ENCODE results near the gene ACSL5. TPM values are rescaled to one million over a fixed set of nuclear protein-coding genes. Genes with fewer than 3 reads are reported as not detected.

ACSL5 gene
- total and polyA plus RNA-seq, 2 of the 8 experiments (the other 6 are each of a cell fraction or from before 2014, with no cell fraction given), result not detected

- TF ChIP-seq, protein P1, sequence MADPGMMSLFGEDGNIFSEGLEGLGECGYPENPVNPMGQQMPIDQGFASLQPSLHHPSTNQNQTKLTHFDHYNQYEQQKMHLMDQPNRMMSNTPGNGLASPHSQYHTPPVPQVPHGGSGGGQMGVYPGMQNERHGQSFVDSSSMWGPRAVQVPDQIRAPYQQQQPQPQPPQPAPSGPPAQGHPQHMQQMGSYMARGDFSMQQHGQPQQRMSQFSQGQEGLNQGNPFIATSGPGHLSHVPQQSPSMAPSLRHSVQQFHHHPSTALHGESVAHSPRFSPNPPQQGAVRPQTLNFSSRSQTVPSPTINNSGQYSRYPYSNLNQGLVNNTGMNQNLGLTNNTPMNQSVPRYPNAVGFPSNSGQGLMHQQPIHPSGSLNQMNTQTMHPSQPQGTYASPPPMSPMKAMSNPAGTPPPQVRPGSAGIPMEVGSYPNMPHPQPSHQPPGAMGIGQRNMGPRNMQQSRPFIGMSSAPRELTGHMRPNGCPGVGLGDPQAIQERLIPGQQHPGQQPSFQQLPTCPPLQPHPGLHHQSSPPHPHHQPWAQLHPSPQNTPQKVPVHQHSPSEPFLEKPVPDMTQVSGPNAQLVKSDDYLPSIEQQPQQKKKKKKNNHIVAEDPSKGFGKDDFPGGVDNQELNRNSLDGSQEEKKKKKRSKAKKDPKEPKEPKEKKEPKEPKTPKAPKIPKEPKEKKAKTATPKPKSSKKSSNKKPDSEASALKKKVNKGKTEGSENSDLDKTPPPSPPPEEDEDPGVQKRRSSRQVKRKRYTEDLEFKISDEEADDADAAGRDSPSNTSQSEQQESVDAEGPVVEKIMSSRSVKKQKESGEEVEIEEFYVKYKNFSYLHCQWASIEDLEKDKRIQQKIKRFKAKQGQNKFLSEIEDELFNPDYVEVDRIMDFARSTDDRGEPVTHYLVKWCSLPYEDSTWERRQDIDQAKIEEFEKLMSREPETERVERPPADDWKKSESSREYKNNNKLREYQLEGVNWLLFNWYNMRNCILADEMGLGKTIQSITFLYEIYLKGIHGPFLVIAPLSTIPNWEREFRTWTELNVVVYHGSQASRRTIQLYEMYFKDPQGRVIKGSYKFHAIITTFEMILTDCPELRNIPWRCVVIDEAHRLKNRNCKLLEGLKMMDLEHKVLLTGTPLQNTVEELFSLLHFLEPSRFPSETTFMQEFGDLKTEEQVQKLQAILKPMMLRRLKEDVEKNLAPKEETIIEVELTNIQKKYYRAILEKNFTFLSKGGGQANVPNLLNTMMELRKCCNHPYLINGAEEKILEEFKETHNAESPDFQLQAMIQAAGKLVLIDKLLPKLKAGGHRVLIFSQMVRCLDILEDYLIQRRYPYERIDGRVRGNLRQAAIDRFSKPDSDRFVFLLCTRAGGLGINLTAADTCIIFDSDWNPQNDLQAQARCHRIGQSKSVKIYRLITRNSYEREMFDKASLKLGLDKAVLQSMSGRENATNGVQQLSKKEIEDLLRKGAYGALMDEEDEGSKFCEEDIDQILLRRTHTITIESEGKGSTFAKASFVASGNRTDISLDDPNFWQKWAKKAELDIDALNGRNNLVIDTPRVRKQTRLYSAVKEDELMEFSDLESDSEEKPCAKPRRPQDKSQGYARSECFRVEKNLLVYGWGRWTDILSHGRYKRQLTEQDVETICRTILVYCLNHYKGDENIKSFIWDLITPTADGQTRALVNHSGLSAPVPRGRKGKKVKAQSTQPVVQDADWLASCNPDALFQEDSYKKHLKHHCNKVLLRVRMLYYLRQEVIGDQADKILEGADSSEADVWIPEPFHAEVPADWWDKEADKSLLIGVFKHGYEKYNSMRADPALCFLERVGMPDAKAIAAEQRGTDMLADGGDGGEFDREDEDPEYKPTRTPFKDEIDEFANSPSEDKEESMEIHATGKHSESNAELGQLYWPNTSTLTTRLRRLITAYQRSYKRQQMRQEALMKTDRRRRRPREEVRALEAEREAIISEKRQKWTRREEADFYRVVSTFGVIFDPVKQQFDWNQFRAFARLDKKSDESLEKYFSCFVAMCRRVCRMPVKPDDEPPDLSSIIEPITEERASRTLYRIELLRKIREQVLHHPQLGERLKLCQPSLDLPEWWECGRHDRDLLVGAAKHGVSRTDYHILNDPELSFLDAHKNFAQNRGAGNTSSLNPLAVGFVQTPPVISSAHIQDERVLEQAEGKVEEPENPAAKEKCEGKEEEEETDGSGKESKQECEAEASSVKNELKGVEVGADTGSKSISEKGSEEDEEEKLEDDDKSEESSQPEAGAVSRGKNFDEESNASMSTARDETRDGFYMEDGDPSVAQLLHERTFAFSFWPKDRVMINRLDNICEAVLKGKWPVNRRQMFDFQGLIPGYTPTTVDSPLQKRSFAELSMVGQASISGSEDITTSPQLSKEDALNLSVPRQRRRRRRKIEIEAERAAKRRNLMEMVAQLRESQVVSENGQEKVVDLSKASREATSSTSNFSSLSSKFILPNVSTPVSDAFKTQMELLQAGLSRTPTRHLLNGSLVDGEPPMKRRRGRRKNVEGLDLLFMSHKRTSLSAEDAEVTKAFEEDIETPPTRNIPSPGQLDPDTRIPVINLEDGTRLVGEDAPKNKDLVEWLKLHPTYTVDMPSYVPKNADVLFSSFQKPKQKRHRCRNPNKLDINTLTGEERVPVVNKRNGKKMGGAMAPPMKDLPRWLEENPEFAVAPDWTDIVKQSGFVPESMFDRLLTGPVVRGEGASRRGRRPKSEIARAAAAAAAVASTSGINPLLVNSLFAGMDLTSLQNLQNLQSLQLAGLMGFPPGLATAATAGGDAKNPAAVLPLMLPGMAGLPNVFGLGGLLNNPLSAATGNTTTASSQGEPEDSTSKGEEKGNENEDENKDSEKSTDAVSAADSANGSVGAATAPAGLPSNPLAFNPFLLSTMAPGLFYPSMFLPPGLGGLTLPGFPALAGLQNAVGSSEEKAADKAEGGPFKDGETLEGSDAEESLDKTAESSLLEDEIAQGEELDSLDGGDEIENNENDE (IDR thresholded peaks at IDR 0.05; ENCODE audit: insufficient replicate concordance, low read length), result no peak
- TF ChIP-seq BCL11A (IDR thresholded peaks at IDR 0.05; ENCODE audit: low read depth in 2 of 2, low read length in 2 of 2) (no peak), CTBP2 (IDR thresholded peaks at IDR 0.05; ENCODE audit: borderline replicate concordance, insufficient read depth, insufficient read length, low read length) (no peak), SP4 (IDR thresholded peaks at IDR 0.05; ENCODE audit: low read length) (no peak), SP2 (IDR thresholded peaks at IDR 0.05; ENCODE audit: low read length) (no peak), KDM5A (IDR thresholded peaks at IDR 0.05; ENCODE audit: low read length) (no peak), SIRT6 (IDR thresholded peaks at IDR 0.05; ENCODE audit: low read length) (no peak), GABPA (IDR thresholded peaks at IDR 0.05; ENCODE audit: borderline replicate concordance, insufficient read depth, low read length) (no peak), EZH2 (IDR thresholded peaks at IDR 0.05; ENCODE audit: low read depth, low read length, severe bottlenecking) (no peak), SRF (IDR thresholded peaks at IDR 0.05; ENCODE audit: low read depth, low read length) (no peak), SIX5 (IDR thresholded peaks at IDR 0.05; ENCODE audit: low read depth, low read length) (no peak), RFX5 (IDR thresholded peaks at IDR 0.05; ENCODE audit: borderline replicate concordance, low read depth, low read length) (no peak), SAP30 (IDR thresholded peaks at IDR 0.05; ENCODE audit: insufficient read depth, insufficient replicate concordance, low read length) (no peak)
Observed at GRCh38 chr10:112330162-112330561, 43.8 kb upstream of the ACSL5 start (continued).
